GM23248 (cell line): ENCODE measurements around the gene HIVEP3.

ENCODE experiments used
- EZH2 ChIP-seq: fragments of 200-600 bp; sonication (generic); IDR thresholded peaks from 2 replicates; pipeline ENCODE4 v1.6.1; 2018; ENCODE audit warnings: antibody characterized with exemption, mild to moderate bottlenecking; ENCODE audit not compliant: insufficient read depth, poor library complexity, severe bottlenecking
- EZH2phosphoT487 ChIP-seq: fragments of 200-600 bp; sonication (generic); IDR thresholded peaks from 2 replicates; pipeline ENCODE4 v1.6.1; 2018; ENCODE audit warnings: antibody characterized with exemption, moderate library complexity, mild to moderate bottlenecking, low read depth; ENCODE audit not compliant: insufficient read depth

DNA sequence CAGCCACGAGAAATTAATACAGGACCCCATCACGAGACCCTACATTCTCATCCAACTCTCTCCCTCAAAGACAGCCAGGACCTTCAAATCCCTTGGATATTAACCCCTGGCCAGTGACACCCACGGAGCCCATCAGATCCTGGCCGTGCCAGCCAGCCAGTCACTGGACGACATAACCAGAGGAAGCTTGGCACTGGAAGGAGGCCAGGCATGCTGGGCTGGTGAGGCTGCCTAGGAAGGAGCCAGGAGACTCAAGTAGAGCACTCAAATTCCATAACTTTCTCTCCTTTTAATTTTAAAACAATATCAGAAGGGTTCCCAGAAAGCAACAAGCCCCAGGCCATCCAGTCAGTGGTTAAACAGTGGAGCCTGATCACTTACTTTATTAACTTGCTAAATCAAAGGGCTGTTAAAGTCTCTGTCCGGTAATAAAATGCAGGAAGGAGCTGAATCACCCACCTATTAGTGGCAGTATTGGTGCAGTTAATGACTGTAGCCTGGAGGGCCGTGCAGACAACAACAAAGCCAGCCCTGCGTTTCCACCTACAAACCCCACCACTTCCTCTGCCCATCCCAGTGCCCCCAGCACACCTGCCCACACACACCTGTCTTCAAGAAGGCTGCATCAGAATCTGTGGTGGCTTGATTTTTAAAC, 78.0 kb downstream of the HIVEP3 start:
- no peak for TF ChIP-seq EZH2phosphoT487
- no peak for TF ChIP-seq EZH2
